DND-41 (cell line): ENCODE data around the gene CCDC85A.
"Not testable (repeated sequence)": the region's sequence is repeated elsewhere in the genome, so short reads cannot be mapped to it uniquely, and the experiment has no call there.

ENCODE experiments used
- CTCF ChIP-seq: IDR thresholded peaks from 2 replicates; pipeline ENCODE4 v1.5.1; 2012; ENCODE audit warnings: borderline replicate concordance, low read length, moderate library complexity, mild to moderate bottlenecking; ENCODE audit not compliant: poor library complexity, severe bottlenecking; ENCODE audit errors: extremely low read depth
- EZH2 ChIP-seq: IDR thresholded peaks from 3 replicates; pipeline ENCODE4 v1.6.1; 2012; ENCODE audit warnings: borderline replicate concordance, low read depth, mild to moderate bottlenecking, moderate library complexity, low read length, inconsistent platforms; ENCODE audit not compliant: severe bottlenecking

DNA sequence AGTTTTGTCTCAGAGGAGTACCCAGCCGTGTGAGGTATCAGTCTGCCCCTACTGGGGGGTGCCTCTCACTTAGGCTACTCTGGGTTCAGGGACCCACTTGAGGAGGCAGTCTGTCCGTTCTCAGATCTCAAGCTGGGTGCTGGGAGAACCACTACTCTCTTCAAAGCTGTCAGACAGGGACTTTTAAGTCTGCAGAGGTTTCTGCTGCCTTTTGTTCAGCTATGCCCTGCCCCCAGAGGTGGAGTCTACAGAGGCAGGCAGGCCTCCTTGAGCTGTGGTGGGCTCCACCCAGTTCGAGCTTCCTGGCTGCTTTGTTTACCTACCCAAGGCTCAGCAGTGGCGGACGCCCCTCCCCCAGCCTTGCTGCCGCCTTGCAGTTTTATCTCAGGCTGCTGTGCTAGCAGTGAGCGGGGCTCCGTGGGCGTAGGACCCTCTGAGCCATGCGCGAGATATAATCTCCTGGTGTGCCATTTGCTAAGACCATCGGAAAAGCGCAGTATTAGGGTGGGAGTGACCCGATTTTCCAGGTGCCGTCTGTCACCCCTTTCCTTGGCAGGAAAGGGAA lies 41.2 kb upstream of the CCDC85A start:
- TF ChIP-seq CTCF, EZH2: not testable (repeated sequence)
